C4-2B (cell line): Measurements from ENCODE around the gene TTC23.
"Not testable (repeated sequence)": the region's sequence is repeated elsewhere in the genome, so short reads cannot be mapped to it uniquely, and the experiment has no call there.

Source experiments
- H3K27ac ChIP-seq: fragments of 450-650 bp; 2 replicates; pipeline ENCODE4 v1.5.1; 2017
- ZFX ChIP-seq: fragments of 450-650 bp; IDR thresholded peaks from 2 replicates; pipeline ENCODE4 v1.6.1; 2017
- TF ChIP-seq, protein P1 (sequence below): fragments of 450-650 bp; conservative IDR thresholded peaks from 2 replicates; pipeline ENCODE4 v1.5.1; 2017; ENCODE audit warnings: mild to moderate bottlenecking

The TTC23 gene

DNA sequence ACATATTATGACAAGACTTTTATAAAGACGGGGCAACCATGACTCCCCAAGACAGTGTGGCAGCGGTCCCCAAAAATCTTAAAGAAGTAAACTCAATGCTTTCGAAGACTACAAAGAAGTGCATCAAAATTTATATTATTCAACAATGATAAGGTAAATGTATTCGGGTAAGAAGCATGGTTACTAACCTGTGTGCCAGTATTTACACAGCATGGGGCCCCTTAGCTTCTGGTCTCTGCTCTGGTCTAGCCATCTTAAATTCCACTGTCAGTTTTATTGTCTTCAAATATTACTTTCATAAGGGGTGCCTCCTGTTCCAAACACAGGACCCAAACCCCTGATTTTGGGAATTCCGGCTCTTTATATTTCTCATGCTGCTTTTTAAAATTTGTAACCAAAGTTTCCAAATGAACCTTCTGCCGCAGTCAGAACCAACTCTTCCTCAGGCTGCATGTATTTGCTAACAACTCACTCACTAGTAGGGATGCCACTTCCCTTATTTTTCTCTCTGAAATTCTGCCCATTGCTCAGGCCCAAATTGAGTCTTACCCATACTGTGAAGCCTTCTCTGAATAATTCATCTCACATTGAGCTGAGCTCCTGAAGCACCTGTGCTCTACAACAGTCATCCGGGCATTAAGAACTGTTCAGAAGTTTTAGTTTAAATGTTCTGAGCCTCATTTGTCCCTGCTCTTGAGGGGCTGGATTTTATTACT is 1.2 kb downstream of the TTC23 start:
- no peak overlapping the region; the same call in 1 of the 2 replicates for H3K27ac ChIP-seq
- TF ChIP-seq, protein P1, sequence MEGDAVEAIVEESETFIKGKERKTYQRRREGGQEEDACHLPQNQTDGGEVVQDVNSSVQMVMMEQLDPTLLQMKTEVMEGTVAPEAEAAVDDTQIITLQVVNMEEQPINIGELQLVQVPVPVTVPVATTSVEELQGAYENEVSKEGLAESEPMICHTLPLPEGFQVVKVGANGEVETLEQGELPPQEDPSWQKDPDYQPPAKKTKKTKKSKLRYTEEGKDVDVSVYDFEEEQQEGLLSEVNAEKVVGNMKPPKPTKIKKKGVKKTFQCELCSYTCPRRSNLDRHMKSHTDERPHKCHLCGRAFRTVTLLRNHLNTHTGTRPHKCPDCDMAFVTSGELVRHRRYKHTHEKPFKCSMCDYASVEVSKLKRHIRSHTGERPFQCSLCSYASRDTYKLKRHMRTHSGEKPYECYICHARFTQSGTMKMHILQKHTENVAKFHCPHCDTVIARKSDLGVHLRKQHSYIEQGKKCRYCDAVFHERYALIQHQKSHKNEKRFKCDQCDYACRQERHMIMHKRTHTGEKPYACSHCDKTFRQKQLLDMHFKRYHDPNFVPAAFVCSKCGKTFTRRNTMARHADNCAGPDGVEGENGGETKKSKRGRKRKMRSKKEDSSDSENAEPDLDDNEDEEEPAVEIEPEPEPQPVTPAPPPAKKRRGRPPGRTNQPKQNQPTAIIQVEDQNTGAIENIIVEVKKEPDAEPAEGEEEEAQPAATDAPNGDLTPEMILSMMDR, result no peak
- no peak for TF ChIP-seq ZFX

DNA sequence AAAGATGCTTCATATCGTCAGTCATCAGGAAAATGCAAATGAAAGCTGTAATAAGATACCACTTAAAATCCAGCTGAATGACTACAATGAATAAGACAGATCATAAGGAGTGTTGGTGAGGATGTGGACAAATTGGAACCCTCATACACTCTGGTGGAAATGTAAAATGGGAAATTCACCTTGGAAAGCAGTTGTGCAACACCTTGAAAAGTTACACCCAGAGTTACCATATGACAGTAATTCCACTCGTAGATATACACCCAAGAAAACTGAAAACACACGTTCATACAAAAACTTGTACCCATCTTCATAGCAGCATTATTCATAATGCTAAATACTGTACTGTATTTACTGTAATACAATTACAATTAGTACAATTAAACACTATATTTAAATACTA is 2.3 kb downstream of the TTC23 start:
- TF ChIP-seq, protein P1, result no peak
- TF ChIP-seq ZFX, result no peak
- H3K27ac ChIP-seq, result no peak overlapping the region

DNA sequence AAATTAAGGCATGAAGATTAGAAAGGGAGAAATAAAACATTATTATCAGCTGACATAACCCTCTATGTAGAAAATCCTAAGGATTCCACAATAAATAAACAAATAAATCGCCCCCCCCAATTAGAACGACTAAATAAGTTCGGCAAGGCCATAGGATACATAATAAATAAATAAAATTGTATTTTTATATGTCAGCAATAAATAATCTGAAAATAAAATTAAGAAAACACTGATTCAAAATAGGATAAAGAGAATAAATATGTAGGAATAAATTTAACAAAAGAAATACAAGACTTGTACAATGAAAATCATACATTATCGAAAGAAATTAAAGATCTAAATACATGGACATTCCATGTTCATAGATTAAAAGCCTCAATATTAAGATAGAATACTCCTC is 5.1 kb downstream of the TTC23 start:
- TF ChIP-seq, protein P1, result no peak
- no peak for TF ChIP-seq ZFX
- no peak overlapping the region for H3K27ac ChIP-seq

DNA sequence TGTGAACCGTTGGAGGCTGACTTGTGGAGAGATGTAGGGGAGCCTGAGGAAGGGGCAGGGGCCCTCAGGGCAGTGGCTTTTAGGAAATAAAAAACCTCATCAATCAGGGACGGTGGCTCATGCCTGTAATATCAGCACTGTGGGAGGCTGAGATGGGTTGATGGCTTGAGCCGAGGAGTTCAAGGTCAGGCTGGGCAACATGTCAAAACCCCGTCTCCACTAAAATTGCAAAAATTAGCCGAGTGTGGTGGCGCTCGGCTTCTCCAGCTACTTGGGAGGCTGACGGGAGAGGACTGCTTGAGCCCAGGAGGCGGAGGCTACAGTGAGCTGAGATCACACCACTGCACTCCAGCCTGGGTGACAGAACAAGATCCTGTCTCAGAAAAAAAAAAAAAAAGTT is 7.6 kb downstream of the TTC23 start:
- H3K27ac ChIP-seq, result no peak overlapping the region
- TF ChIP-seq ZFX, result no peak
- TF ChIP-seq, protein P1, result no peak

DNA sequence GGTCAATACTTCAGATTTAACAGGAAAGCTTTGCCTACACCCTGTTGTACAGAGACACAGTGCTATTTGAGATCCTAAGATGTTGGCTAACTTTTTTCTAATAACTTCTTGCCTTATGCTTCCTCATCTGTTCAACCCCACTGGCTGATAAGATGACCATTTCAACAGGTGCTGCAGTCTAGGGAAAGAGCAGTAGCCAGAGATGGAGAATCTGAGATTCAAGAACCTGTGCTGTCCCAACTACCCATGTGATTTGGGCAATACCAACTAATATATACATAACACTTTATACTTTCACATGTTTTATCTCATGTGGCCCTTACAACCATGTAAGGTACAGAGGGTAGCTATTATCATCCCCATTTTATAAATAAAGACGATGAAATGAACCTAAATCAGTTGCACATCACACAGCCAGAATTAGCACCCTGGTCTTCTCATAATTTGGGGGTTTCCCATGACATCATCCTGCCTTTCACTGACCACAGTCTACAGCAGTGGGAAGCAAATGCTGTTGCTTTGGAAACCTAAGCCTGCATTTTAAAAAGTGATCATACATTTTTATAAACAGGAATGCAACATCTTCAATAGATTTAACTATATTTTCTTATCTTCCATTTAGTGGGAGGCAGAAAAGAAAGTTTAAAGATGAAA is 9.7 kb downstream of the TTC23 start:
- TF ChIP-seq, protein P1, result no peak
- no peak for TF ChIP-seq ZFX
- no peak overlapping the region for H3K27ac ChIP-seq

DNA sequence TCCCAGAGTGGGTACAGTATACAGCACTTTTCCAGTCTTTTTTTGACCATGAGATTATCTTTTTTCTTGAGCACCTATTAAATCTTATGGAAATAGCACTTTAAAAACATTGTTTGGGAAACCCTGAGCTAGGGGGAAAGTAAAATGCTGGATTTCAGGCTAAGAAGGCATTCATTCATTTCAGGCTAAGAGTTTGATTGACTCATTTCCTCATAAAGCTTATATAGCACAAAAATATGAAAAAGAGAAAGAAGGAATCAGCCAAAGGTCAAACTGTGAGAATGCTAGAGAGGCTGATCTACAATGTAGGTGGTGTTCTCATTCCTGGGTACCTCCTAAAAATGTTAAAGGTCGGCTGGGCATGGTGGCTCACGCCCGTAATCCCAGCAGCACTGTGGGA is 10.5 kb downstream of the TTC23 start:
- no peak for TF ChIP-seq ZFX
- TF ChIP-seq, protein P1, result no peak
- no peak overlapping the region for H3K27ac ChIP-seq

DNA sequence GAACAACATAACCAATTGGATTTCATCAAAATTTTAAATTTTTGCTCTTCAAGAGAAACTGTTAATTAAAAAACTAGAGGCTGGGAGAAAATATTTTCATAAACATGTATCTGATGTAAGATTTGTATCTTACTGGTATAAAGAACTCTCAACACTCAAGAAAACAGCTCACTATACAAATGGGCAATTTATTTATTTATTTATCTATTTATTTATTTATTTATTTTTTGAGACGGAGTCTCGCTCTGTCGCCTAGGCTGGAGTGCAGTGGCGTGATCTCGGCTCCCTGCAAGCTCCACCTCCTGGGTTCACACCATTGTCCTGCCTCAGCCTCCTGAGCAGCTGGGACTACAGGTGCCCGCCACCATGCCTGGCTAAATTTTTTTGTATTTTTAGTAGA is 15.2 kb downstream of the TTC23 start:
- H3K27ac ChIP-seq, result not testable (repeated sequence)

DNA sequence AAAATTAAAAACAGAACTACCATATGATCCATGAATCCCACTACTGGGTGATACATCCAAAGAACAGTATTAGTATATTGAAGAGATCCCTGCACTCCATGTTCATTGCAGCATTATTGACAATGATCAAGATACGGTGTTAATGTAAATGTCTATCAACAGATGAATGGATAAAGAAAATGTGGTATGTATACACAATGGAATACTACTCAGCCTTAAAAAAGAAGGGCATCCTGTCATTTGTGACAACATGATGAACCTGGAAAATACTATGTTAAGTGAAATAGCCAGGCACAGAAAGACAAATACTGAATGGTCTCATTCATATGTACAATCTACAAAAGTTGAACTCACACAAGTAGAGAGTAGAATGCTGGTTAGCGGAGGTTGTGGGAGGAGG is 16.6 kb downstream of the TTC23 start:
- no peak overlapping the region for H3K27ac ChIP-seq
- TF ChIP-seq ZFX, result no peak
- TF ChIP-seq, protein P1, result no peak
